ENCODE results near the gene PEX26. TPM values are rescaled to one million over a fixed set of nuclear protein-coding genes. Genes with fewer than 3 reads are reported as not detected.

Gene PEX26
- total RNA-seq, 1 experiment from 2014 or later = 30.6 TPM

DNA sequence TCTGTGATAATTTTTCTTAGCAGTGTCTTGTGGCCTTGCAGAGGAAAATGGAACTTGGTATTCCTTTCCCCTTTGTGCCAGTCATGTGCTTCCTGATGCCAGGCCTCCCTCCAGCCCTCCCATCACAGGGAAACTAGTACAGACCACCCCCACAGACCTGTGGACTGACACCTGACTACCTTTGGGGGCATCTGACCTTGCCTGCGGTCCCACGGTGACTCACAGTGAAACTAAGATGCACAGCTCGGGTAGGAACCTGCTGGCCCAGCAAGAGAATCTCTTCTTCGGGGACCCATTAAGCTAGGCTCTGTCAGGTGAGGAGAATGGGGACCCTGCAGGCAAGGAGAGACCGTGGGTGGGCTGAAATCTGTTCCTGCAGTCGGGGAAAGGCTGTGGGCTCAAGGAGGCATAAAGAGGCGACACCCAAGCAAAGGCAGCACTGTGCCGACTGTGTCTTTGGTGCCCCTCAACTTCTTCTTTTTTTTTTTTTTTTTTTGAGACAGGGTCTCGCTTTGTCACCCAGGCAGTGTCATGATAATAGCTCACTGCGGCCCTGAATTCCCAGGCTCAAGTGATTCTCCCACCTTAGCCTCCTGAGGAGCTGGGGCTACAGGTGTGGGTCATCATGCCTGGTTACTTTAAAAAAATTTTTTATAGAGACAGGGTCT is 20.8 kb upstream of the PEX26 start:
- H3F3A ChIP-seq (ENCODE audit: low read length, unreplicated experiment) = no peaks in the 10 kb centered on the region
- H3K9ac ChIP-seq (ENCODE audit: low read length) = peak overlapping the region; percentile 20
- H3K27me3 ChIP-seq (ENCODE audit: low read length) = no peaks in the 10 kb centered on the region
- H3K36me3 ChIP-seq (ENCODE audit: low read depth, low read length) = no peaks in the 10 kb centered on the region
- H3K79me2 ChIP-seq (ENCODE audit: low read length) = no peaks in the 10 kb centered on the region
- peak overlapping the region; percentile 33 for H3K4me2 ChIP-seq (ENCODE audit: low read length)
- ATAC-seq (no peak), DNase-seq (no peak)
- H3K4me3 ChIP-seq (ENCODE audit: low read length) = no peak overlapping the region
- TF ChIP-seq EZH2phosphoT487 (IDR thresholded peaks at IDR 0.05; ENCODE audit: borderline replicate concordance, low read length) (no peak), EZH2 (IDR thresholded peaks at IDR 0.05; ENCODE audit: low read length, unreplicated experiment) (no peak)
- TF ChIP-seq, protein P1, sequence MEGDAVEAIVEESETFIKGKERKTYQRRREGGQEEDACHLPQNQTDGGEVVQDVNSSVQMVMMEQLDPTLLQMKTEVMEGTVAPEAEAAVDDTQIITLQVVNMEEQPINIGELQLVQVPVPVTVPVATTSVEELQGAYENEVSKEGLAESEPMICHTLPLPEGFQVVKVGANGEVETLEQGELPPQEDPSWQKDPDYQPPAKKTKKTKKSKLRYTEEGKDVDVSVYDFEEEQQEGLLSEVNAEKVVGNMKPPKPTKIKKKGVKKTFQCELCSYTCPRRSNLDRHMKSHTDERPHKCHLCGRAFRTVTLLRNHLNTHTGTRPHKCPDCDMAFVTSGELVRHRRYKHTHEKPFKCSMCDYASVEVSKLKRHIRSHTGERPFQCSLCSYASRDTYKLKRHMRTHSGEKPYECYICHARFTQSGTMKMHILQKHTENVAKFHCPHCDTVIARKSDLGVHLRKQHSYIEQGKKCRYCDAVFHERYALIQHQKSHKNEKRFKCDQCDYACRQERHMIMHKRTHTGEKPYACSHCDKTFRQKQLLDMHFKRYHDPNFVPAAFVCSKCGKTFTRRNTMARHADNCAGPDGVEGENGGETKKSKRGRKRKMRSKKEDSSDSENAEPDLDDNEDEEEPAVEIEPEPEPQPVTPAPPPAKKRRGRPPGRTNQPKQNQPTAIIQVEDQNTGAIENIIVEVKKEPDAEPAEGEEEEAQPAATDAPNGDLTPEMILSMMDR (conservative IDR thresholded peaks at IDR 0.05; ENCODE audit: low read depth, low read length) = no peak
- H2AFZ ChIP-seq (ENCODE audit: low read length) = no peak overlapping the region
- no peaks in the 10 kb centered on the region for H3K9me2 ChIP-seq (replicated peaks; ENCODE audit: low read length)
- POLR2A ChIA-PET (ENCODE audit: unreplicated experiment) = no interaction called here
- H3K27ac ChIP-seq (ENCODE audit: low read length) = peak overlapping the region; percentile 70
- no peaks in the 10 kb centered on the region for H3K9me3 ChIP-seq (ENCODE audit: low read length)
- BruUV-seq (replicated peaks) = no TSS peak
- no peaks in the 10 kb centered on the region for H4K20me1 ChIP-seq (ENCODE audit: low read length)
- CTCF ChIA-PET = interaction anchor here (0.5 kb wide), 1 partner anchor 19 kb away, joined by 3 read pairs; no protein-coding TSS in a partner anchor
- intact Hi-C loops (cut with micrococcal nuclease) = loop anchor here (5.0 kb wide), 1 partner anchor 35 kb away; the partner anchor contains the start of gene MICAL3
- peaks cover 45% of the 10 kb centered on the region for H3K4me1 ChIP-seq (ENCODE audit: insufficient read depth, low read length)

DNA sequence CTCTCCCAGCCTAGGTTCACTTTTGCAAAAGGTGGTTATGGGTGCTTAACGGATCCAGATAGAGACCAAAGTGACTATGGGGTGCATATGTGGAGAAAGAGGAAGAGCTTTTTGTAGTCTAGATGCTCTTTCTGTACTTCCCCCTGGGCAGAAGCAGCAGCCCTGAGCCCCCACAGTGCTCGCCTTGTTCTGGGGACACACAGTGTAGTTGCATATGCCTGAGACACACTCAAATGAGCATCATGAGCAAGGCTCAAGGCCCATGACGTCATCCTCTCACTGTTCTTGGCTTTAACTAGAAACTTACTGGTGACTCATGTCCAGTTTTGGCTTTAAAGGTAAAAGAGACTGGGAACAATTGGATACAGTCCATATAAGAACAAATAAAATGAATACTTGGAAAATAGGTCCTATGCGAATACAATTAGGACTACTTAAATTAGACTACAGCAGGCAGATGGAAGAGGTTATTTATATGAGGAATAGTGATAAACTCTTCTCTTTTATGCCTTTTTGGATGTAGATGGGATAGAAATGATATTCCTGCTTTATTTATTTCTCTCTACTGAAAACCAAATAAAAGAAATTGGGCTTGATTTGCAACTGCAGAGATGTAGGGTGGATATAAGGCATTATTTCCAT is 20.1 kb upstream of the PEX26 start:
- ATAC-seq = peak; percentile 66
- Histone ChIP-seq H3K27ac (ENCODE audit: low read length) (peak overlapping the region; percentile 70), H3K9me3 (ENCODE audit: low read length) (no peaks in the 10 kb centered on the region), H3K4me1 (ENCODE audit: insufficient read depth, low read length) (peaks cover 50% of the 10 kb centered on the region), H3K79me2 (ENCODE audit: low read length) (no peaks in the 10 kb centered on the region), H4K20me1 (ENCODE audit: low read length) (no peaks in the 10 kb centered on the region), H3F3A (ENCODE audit: low read length, unreplicated experiment) (no peaks in the 10 kb centered on the region), H3K4me3 (ENCODE audit: low read length) (no peak overlapping the region), H3K36me3 (ENCODE audit: low read depth, low read length) (no peaks in the 10 kb centered on the region), H3K27me3 (ENCODE audit: low read length) (no peaks in the 10 kb centered on the region), H3K9ac (ENCODE audit: low read length) (peak overlapping the region; percentile 20; the same call in 1 of the 2 replicates), H3K9me2 (replicated peaks; ENCODE audit: low read length) (no peaks in the 10 kb centered on the region), H2AFZ (ENCODE audit: low read length) (no peak overlapping the region), H3K4me2 (ENCODE audit: low read length) (peak overlapping the region; percentile 36)
- POLR2A ChIA-PET (ENCODE audit: unreplicated experiment) = no interaction called here
- intact Hi-C loops (cut with micrococcal nuclease) = loop anchor here (5.0 kb wide), 1 partner anchor 35 kb away; the partner anchor contains the start of gene MICAL3
- DNase-seq = peak; percentile 96
- no peak for TF ChIP-seq EZH2phosphoT487 (IDR thresholded peaks at IDR 0.05; ENCODE audit: borderline replicate concordance, low read length)
- TF ChIP-seq, protein P1 (conservative IDR thresholded peaks at IDR 0.05; ENCODE audit: low read depth, low read length) = no peak
- no peak for TF ChIP-seq EZH2 (IDR thresholded peaks at IDR 0.05; ENCODE audit: low read length, unreplicated experiment)
- BruUV-seq (replicated peaks) = no TSS peak
- CTCF ChIA-PET = interaction anchor here (0.5 kb wide), 1 partner anchor 57 kb away, joined by 3 read pairs; no protein-coding TSS in a partner anchor

All from PC-3 (cell line).